ENCODE results near the gene CDCA5.

Gene CDCA5

DNA sequence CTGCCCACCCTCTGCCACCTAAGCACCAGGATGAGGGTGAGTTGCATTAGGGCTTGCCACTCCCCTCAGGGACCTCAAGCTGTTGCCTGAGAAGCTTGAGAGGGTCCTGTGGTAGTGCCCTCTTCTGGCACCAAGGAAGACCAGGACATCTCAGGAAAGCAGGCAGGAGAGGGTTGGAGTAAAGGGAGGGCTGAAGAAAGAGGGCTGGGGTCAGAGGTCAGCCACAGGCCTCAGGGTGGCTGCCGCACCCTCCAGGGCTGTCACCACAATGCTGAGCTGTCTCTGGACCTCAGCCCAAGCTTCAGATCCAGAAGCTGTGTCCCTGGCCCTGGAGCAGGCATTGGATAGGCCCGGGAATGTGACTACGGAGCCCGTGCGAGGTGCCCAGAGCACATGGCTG lies 38.8 kb downstream of the CDCA5 start:
- DNase-seq (ENCODE audit: low read depth in 2 of 2): no peak

- no peak for DNase-seq (ENCODE audit: low read depth in 2 of 2)
Observed at GRCh38 chr11:65043881-65044501, 39.8 kb downstream of the CDCA5 start.

- DNase-seq (ENCODE audit: low read depth in 2 of 2): no peak
Observed at GRCh38 chr11:65042891-65043290, 40.9 kb downstream of the CDCA5 start.

GRCh38 chr11:65040847-65041622 lies 42.8 kb downstream of the CDCA5 start, which contains the start of gene SAC3D1:
Gene SAC3D1 (plus strand): TSS chr11:65041210. CDS start chr11:65041293, 83 bp downstream.
- peak; percentile 73 to 76 for DNase-seq (ENCODE audit: low read depth in 2 of 2)

DNA sequence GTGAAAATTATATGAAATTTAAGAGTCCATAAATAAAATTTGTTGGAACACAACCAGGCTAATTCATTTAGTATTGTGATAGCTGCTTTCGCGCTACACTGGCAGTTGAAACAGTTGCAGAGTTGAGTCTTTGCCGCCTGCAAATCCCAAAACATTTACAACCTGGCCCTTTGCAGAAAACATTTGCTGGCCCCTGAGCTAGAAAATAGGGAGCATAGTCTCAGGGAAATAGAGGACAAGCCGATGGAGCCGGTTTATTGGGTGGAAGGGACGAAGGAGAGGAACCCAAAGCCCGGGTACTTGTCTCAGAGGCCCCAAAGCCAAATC lies 43.4 kb downstream of the CDCA5 start:
- DNase-seq (ENCODE audit: low read depth in 2 of 2): no peak

DNA sequence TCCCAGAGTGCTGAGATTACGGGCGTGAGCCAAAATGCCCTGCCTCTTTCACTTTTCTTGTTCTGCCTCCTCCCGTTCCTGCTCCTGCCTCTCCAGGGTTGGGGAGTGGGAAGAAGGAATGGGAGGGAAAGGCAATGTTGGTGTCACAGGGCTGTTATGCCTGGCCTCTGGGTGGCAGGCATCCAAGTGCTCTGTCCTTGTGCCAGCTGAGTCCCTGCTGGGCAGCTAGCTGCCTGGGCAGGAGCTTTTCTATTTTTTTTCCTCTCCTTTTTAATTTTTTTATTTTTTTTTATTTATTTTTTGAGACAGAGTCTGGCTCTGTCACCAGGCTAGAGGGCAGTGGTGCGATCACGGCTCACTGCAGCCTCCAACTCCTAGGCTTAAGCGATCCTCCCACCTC lies 46.9 kb downstream of the CDCA5 start:
- no peak for DNase-seq (ENCODE audit: low read depth in 2 of 2)

GRCh38 chr11:65035579-65035978 lies 48.3 kb downstream of the CDCA5 start:
- DNase-seq (ENCODE audit: low read depth in 2 of 2): no peak

- DNase-seq (ENCODE audit: low read depth in 2 of 2): no peak
Observed at GRCh38 chr11:65034423-65034822, 49.4 kb downstream of the CDCA5 start.

DNA sequence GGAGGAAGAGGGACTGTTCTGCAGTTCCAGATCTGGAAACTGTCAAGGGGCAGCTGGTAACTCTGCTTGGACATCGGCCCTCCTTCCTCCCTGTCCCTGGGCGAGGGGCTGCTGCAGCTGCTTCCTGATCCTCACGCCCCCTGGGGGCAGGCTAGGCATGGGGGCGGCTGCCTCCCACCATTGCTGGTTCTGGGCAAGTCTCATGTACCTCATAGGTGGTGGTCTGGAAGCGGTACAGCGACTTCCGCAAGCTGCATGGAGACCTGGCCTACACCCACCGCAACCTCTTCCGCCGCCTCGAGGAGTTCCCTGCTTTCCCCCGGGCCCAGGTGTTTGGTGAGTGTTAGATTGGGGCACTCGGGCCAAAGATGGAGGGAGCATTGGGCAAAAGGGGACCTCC lies 51.6 kb downstream of the CDCA5 start:
- no peak for DNase-seq (ENCODE audit: low read depth in 2 of 2)
